ENCODE results near the gene BEND5. TPM values are rescaled to one million over a fixed set of nuclear protein-coding genes. Genes with fewer than 3 reads are reported as not detected.

The BEND5 gene
- total and polyA plus RNA-seq, 2 donors (not counting 1 experiment from before 2014, with no cell fraction given): 0.39 TPM; not detected in 1

DNA sequence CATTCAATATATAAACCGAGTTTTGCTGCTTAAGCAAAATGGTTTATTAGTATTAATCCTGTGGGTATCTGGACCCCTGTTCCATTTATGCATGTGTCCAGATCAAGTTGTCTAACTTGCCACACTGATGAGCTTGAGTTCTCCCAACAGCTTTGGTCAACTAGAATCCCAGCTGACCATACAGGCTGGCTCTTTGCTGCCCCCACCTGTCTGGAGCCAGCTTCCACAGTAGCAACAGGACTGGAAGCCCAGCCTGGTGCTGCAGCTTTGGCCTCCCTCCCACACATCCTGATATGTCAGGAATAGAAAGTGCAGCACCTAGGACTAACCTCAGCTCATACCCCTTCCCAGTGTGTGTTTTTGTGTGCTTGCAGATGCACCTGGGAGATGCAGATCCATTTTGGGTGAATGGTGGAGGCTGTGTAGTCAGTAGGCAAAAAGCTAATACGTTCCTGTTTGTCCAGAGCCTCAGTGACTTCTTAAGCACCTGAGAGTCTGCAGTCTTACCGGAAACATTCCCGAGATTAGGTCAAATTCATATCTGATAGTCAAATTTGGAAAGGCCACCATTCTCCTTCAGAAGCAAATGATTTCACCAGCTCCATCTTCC, 40.9 kb upstream of the BEND5 start:
- TF ChIP-seq, protein P1, sequence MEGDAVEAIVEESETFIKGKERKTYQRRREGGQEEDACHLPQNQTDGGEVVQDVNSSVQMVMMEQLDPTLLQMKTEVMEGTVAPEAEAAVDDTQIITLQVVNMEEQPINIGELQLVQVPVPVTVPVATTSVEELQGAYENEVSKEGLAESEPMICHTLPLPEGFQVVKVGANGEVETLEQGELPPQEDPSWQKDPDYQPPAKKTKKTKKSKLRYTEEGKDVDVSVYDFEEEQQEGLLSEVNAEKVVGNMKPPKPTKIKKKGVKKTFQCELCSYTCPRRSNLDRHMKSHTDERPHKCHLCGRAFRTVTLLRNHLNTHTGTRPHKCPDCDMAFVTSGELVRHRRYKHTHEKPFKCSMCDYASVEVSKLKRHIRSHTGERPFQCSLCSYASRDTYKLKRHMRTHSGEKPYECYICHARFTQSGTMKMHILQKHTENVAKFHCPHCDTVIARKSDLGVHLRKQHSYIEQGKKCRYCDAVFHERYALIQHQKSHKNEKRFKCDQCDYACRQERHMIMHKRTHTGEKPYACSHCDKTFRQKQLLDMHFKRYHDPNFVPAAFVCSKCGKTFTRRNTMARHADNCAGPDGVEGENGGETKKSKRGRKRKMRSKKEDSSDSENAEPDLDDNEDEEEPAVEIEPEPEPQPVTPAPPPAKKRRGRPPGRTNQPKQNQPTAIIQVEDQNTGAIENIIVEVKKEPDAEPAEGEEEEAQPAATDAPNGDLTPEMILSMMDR (conservative IDR thresholded peaks at IDR 0.05 in 1 of 2, IDR thresholded peaks at IDR 0.05 in 1 of 2; ENCODE audit: low read depth in 1 of 2, low read length in 2 of 2): peak; percentile 61 to 94
- TF ChIP-seq EZH2 (IDR thresholded peaks at IDR 0.05; ENCODE audit: low read length, missing control alignments): no peak
- no peaks in the 10 kb centered on the region for H4K20me1 ChIP-seq (ENCODE audit: control insufficient read depth, extremely low read depth, insufficient read depth, low read length)
- no peak overlapping the region for H3K4me2 ChIP-seq (ENCODE audit: extremely low read depth, insufficient read depth, low read length)
- H3K79me2 ChIP-seq (ENCODE audit: control insufficient read depth, insufficient read depth, low read length): no peaks in the 10 kb centered on the region
- H3K9me3 ChIP-seq (ENCODE audit: control insufficient read depth, insufficient read depth, low read depth, low read length): no peaks in the 10 kb centered on the region
- no peaks in the 10 kb centered on the region for H3K27me3 ChIP-seq (ENCODE audit: control insufficient read depth, insufficient read depth, low read length)
- no peaks in the 10 kb centered on the region for H3K36me3 ChIP-seq (ENCODE audit: control insufficient read depth, insufficient read depth, low read length)
- no peak overlapping the region for H3K27ac ChIP-seq (ENCODE audit: insufficient read depth, low read length)
- H2AFZ ChIP-seq (ENCODE audit: low read length): no peak overlapping the region
- H3K4me3 ChIP-seq (replicated peaks in 1 of 4; ENCODE audit: control extremely low read depth in 1 of 4, insufficient read depth in 1 of 4, low read depth in 3 of 4, low read length in 4 of 4): no peak overlapping the region
- peak; percentile 39 to 63 for DNase-seq (ENCODE audit: low read depth in 2 of 2)
- no peak overlapping the region for H3K9ac ChIP-seq (ENCODE audit: insufficient read depth, low read length)
- H3K4me1 ChIP-seq (ENCODE audit: control insufficient read depth, extremely low read depth, insufficient read depth, low read length): no peaks in the 10 kb centered on the region

DNA sequence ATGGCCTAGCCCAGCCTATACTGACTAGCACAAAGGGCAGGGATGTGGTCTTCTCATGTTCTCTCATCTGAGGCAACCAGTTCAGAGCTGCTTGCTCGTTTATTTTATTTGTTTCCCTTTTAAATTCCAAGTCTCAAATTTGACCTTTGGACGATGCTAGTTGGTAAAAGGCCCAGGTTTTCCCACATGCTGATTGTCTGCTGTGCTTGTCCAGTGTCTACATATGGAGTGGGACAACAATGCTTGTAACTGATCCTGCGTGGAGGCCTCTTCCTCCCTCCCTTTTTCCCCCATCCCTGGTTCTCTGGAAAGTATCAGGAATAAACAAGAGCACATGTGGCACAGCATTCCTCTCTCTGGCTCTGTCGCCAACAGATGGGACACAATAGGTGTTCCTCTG, 34.0 kb upstream of the BEND5 start:
- H3K79me2 ChIP-seq (ENCODE audit: control insufficient read depth, insufficient read depth, low read length): no peaks in the 10 kb centered on the region
- no peak overlapping the region for H3K4me3 ChIP-seq (replicated peaks in 1 of 4; ENCODE audit: control extremely low read depth in 1 of 4, insufficient read depth in 1 of 4, low read depth in 3 of 4, low read length in 4 of 4)
- H4K20me1 ChIP-seq (ENCODE audit: control insufficient read depth, extremely low read depth, insufficient read depth, low read length): no peaks in the 10 kb centered on the region
- no peak overlapping the region for H2AFZ ChIP-seq (ENCODE audit: low read length)
- TF ChIP-seq, protein P1 (conservative IDR thresholded peaks at IDR 0.05 in 1 of 2, IDR thresholded peaks at IDR 0.05 in 1 of 2; ENCODE audit: low read depth in 1 of 2, low read length in 2 of 2): no peak
- TF ChIP-seq EZH2 (IDR thresholded peaks at IDR 0.05; ENCODE audit: low read length, missing control alignments): no peak
- no peaks in the 10 kb centered on the region for H3K27me3 ChIP-seq (ENCODE audit: control insufficient read depth, insufficient read depth, low read length)
- DNase-seq (ENCODE audit: low read depth in 2 of 2): peak in 1 of 2 donors; percentile 32
- H3K9me3 ChIP-seq (ENCODE audit: control insufficient read depth, insufficient read depth, low read depth, low read length): no peaks in the 10 kb centered on the region
- no peak overlapping the region for H3K4me2 ChIP-seq (ENCODE audit: extremely low read depth, insufficient read depth, low read length)
- H3K36me3 ChIP-seq (ENCODE audit: control insufficient read depth, insufficient read depth, low read length): no peaks in the 10 kb centered on the region
- no peak overlapping the region for H3K27ac ChIP-seq (ENCODE audit: insufficient read depth, low read length)
- no peak overlapping the region for H3K9ac ChIP-seq (ENCODE audit: insufficient read depth, low read length)
- H3K4me1 ChIP-seq (ENCODE audit: control insufficient read depth, extremely low read depth, insufficient read depth, low read length): no peaks in the 10 kb centered on the region

DNA sequence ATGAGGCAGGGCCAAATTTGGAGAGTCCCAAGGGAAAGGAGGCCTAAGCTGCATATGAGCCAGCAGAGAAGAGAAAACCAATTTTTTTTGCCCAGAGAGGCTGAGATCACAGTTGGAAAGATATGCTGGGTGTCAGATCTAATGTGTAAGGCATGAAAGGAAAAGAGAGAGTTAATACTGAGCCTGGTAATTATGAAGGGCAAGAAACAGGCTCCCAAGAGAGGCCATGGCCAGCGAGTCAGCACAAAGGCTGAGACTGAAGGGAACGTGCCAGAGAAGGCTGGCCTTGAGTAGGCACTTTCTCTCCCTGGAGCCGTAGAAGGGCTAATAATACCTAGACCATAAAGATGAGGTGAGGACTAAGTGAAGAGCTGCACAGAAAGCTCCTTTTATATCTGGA, 31.8 kb upstream of the BEND5 start:
- H2AFZ ChIP-seq (ENCODE audit: low read length): no peak overlapping the region
- no peaks in the 10 kb centered on the region for H4K20me1 ChIP-seq (ENCODE audit: control insufficient read depth, extremely low read depth, insufficient read depth, low read length)
- H3K9ac ChIP-seq (ENCODE audit: insufficient read depth, low read length): no peak overlapping the region
- H3K4me3 ChIP-seq (replicated peaks in 1 of 4; ENCODE audit: control extremely low read depth in 1 of 4, insufficient read depth in 1 of 4, low read depth in 3 of 4, low read length in 4 of 4): no peak overlapping the region
- no peaks in the 10 kb centered on the region for H3K4me1 ChIP-seq (ENCODE audit: control insufficient read depth, extremely low read depth, insufficient read depth, low read length)
- H3K79me2 ChIP-seq (ENCODE audit: control insufficient read depth, insufficient read depth, low read length): no peaks in the 10 kb centered on the region
- H3K27ac ChIP-seq (ENCODE audit: insufficient read depth, low read length): no peak overlapping the region
- no peaks in the 10 kb centered on the region for H3K36me3 ChIP-seq (ENCODE audit: control insufficient read depth, insufficient read depth, low read length)
- DNase-seq (ENCODE audit: low read depth in 2 of 2): no peak
- no peak for TF ChIP-seq EZH2 (IDR thresholded peaks at IDR 0.05; ENCODE audit: low read length, missing control alignments)
- TF ChIP-seq, protein P1 (conservative IDR thresholded peaks at IDR 0.05 in 1 of 2, IDR thresholded peaks at IDR 0.05 in 1 of 2; ENCODE audit: low read depth in 1 of 2, low read length in 2 of 2): no peak
- H3K9me3 ChIP-seq (ENCODE audit: control insufficient read depth, insufficient read depth, low read depth, low read length): no peaks in the 10 kb centered on the region
- no peak overlapping the region for H3K4me2 ChIP-seq (ENCODE audit: extremely low read depth, insufficient read depth, low read length)
- H3K27me3 ChIP-seq (ENCODE audit: control insufficient read depth, insufficient read depth, low read length): no peaks in the 10 kb centered on the region

All from fibroblast of lung (primary cell).